HG02885 (cell line): ENCODE measurements around the gene PCGF2.
"Not testable (repeated sequence)": the region's sequence is repeated elsewhere in the genome, so short reads cannot be mapped to it uniquely, and the experiment has no call there.

Experiments used
- ATAC-seq: cut with Tn5 transposase; IDR thresholded peaks from one replicate; pipeline ENCODE4 v1.9.1; 2021; ENCODE audit warnings: mild to moderate bottlenecking; ENCODE audit not compliant: unreplicated experiment, poor library complexity

The PCGF2 gene

GRCh38 chr17:38748149-38748891 is at the start of gene PCGF2:
Gene PCGF2, minus strand, starts transcription at chr17:38748336. Its CDS starts 7,934 bp downstream, at chr17:38740402.
- no peak for ATAC-seq

DNA sequence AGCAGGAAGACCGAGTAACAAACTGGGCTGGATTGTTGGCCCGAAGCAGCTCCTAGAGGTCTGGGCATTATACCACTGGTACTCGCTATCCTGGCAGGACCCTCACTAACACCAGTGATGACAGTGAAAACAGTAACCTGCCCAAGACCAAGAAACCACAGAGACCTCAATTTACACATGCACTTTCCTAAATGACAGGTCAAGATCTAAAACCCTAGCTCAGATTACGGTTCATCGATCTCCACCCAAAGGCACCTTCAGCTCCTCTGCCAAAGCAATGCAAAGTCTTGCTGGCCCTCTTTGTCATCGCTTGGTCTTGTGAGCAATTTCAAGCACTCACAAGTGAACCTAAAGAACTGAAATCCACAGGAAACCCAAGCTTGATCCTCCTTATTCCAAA is 49.7 kb upstream of the PCGF2 start:
- ATAC-seq, result no peak

- no peak for ATAC-seq
These were observed 49.0 kb upstream of the PCGF2 start for GRCh38 chr17:38797158-38797490.

- no peak for ATAC-seq
These were observed 48.5 kb upstream of the PCGF2 start for GRCh38 chr17:38796451-38797157.

GRCh38 chr17:38794221-38794620 is 46.1 kb upstream of the PCGF2 start:
- no peak for ATAC-seq

DNA sequence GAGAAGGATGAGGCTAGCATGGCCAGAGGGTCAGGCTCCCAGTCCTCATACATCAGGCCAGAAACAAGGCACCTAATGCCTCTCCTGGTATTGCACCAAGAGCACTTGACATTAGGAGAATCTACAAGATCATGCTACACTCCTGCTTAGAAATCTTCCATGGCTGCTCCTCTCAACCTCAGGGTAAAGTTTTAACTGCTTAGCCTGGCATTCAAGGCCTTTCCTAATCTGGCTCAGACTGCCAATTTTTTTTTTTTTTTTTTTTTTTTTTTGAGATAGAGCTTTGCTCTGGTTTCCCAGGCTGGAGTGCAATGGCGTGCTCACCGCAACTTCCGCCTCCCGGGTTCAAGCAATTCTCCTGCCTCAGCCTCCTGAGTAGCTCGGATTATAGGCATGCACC is 43.0 kb upstream of the PCGF2 start:
- no peak for ATAC-seq

DNA sequence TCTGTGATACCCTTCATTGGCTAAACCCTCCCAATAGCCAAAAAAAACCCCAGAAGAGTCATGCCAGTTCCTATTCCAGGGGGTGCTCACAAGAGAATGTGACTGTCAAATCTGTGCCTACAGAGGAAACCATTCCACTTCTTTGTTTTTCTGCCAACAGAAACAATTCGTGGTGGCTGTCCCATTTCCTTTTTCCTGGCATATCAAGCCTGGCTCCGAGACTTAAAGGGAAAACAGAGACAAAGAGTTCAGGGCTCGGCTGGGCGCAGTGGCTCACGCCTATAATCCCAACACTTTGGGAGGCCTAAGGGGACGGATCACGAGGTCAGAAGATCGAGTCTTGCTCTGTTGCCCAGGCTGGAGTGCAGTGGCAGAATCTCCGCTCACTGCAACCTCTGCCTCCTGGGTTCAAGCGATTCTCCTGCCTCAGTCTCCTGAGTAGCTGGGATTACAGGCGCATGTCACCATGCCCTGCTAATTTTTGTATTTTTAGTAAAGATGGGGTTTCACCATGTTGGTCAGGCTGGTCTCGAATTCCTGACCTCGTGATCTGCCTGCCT is 42.1 kb upstream of the PCGF2 start:
- not testable (repeated sequence) for ATAC-seq

DNA sequence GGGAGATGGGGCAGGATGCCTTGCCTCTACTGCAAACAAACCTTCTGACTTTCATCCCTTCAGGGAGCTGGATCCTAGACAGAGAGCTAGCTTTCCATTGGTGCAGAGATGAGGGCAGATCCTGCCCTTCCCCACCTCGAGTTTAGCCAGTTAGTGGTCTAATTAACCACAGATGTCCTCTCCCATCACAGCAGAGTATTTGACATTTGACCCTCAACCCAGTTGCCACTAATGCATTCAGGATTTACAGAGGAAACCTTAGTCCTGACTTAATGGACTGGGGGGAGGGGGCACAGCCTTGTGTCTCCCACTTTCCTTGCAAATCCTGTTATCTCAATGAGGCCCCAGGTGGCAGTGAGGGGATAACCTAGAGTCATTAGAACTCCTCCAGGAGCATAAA is 41.0 kb upstream of the PCGF2 start:
- no peak for ATAC-seq

DNA sequence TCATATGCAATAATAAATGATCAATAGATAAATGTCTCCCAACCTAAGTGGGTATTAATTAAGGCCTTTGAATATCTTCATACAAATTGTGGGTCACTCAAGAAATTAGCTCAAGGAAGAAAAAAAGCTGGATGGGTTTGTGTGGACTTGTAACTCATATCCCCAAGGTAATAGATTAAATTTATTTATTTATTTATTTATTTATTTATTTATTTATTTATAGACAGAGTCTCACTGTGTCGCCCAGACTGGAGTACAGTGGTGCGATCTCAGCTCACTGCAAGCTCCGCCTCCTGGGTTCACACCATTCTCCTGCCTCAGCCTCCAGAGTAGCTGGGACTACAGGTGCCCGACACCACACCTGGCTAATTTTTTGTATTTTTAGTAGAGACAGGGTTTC is 39.9 kb upstream of the PCGF2 start:
- not testable (repeated sequence) for ATAC-seq

DNA sequence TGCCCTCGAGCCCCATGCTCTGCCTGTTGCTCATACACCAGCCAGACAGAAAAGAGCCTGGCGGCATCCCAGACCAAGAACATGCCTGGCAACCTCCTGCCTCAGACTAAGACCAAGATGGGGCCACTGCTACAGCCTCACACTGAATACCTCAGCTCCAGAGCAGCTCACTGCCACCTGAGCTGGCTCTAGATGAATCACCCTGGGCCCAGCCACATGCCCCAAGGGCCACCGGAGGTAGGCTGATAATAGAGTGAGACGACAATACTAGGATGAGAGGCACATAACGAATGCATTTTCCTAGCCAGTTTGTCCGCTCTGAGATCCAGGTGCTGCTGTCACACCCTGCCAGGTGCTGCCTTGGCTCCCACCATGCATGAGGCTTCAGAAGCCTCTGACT is 38.2 kb upstream of the PCGF2 start:
- no peak for ATAC-seq

DNA sequence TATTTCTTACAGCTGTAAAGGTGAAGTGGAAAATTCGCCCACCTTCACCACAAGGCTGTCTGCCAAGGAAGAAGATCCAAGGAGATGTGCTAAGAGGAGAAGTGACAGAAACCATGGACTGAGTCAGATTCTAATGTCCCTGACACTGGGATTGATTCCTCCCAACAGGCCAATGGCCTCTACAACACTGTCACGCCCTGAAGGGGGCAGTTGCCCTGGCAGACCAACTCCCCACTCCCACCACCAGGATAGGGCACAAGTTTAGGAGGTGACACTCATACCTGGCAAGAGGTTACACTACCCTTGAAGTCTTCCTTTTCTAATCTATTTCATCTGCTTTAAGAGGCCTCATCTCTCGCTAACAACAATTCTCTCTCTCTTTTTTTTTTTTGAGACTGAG is 35.1 kb upstream of the PCGF2 start:
- no peak for ATAC-seq

- no peak for ATAC-seq
These were observed 32.0 kb upstream of the PCGF2 start for GRCh38 chr17:38779965-38780752.

GRCh38 chr17:38777641-38778250 is 29.6 kb upstream of the PCGF2 start:
- no peak for ATAC-seq

DNA sequence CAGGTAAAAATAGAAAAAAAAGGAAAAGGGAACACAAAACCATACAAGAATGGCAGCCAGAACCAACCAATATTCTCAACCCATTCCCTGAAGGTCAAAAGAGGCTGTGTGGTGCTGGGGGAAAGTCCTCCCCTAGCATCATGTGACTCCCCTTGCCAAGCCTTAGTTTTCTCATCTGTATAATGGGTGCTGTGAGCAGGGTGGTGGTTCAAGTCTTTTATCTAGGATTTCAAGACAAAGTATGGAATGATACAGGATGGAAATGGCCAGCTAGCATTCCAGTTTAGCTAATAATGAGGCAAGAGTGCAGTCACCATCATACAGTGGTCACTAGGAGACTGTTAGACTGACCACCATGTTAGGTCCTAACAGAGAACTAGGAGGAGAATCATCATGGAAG is 25.1 kb upstream of the PCGF2 start:
- ATAC-seq, result no peak

DNA sequence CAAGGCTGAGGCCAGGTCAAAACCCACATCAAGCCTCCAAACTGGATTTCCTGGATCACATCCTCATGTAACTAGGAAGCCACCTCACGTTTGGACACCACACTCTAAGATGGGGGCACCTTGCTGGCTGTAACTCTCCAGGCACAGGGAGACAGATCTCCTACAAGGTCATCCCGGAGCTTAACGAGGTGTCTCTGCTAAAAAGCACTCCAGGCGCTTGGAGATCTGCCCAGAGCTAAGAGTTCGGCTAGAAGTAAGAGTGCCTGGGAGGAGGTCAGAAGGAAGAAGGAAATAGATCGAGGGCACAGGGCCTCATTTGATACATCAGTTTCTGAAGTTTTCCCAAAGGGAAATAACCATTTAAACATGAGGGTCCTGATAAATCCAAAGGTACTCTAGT is 20.3 kb upstream of the PCGF2 start:
- ATAC-seq, result no peak

GRCh38 chr17:38766341-38766740 is 18.2 kb upstream of the PCGF2 start:
- no peak for ATAC-seq

GRCh38 chr17:38762231-38762630 is 14.1 kb upstream of the PCGF2 start:
- ATAC-seq, result no peak

DNA sequence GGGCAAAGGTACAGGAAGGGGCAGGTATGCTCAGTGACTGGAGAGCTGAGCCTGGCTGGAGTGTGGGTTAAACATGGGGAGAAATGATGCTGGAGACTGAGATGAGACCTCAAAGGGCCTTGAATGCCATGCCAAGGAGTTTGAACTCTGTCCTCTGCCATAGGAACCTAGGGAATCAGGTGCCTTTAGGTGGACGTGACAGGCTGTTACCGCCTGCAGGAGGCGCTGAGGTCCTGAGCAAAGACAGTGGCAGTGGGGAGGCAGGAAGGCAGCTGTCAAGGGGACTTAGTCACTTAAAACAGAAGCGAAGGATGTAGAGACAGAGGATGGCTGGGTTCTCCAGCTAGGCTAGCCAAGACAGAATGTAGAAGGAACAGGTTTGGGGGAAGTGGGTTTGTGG is 13.5 kb upstream of the PCGF2 start:
- ATAC-seq, result no peak

DNA sequence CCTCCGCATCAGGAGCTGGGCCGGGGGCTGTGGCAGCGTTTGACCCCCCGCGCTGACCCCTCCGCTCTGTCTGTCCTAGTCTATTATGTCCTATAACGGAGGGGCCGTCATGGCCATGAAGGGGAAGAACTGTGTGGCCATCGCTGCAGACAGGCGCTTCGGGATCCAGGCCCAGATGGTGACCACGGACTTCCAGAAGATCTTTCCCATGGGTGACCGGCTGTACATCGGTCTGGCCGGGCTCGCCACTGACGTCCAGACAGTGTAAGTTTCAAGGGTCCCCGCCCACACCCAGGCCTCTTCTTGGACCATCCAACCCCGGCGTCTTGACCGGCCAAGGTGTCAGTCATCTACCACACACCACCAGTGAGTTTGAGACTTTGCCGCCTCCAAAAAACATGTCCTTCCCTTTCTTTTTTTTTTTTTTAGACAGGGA is 5.0 kb upstream of the PCGF2 start:
- ATAC-seq, result no peak

GRCh38 chr17:38752308-38753070 is 4.4 kb upstream of the PCGF2 start, which contains the start of gene PSMB3:
Gene PSMB3, plus strand, starts transcription at chr17:38752741. Its CDS starts 86 bp downstream, at chr17:38752827.
- peak; percentile 86 for ATAC-seq
